HG03060 (cell line): ENCODE data around the gene TMC3.
A peak's percentile ranks its signal among the peaks of the same experiment; 100 is the strongest.

Experiments used
- ATAC-seq: cut with Tn5 transposase; IDR thresholded peaks from one replicate; pipeline ENCODE4 v1.9.1; 2021; ENCODE audit warnings: low read depth, moderate number of reproducible peaks; ENCODE audit not compliant: unreplicated experiment

The TMC3 gene

GRCh38 chr15:81302701-81303109, 71.3 kb downstream of the TMC3 start:
- ATAC-seq: no peak

- ATAC-seq: peak; percentile 76
Measured at GRCh38 chr15:81301815-81302399, 72.1 kb downstream of the TMC3 start.

GRCh38 chr15:81301385-81301784, 72.6 kb downstream of the TMC3 start:
- no peak for ATAC-seq

- no peak for ATAC-seq
Measured at GRCh38 chr15:81299630-81300273, 74.3 kb downstream of the TMC3 start.

GRCh38 chr15:81299156-81299555, 74.9 kb downstream of the TMC3 start:
- no peak for ATAC-seq

- ATAC-seq: no peak
Measured at GRCh38 chr15:81298611-81299010, 75.4 kb downstream of the TMC3 start.

GRCh38 chr15:81297603-81298575, 76.1 kb downstream of the TMC3 start:
- no peak for ATAC-seq

GRCh38 chr15:81297147-81297572, 76.9 kb downstream of the TMC3 start:
- no peak for ATAC-seq

GRCh38 chr15:81296673-81297072, 77.3 kb downstream of the TMC3 start:
- peak; percentile 28 for ATAC-seq

GRCh38 chr15:81296186-81296585, 77.8 kb downstream of the TMC3 start:
- no peak for ATAC-seq

GRCh38 chr15:81295486-81296121, 78.4 kb downstream of the TMC3 start:
- ATAC-seq: no peak

- no peak for ATAC-seq
Measured at GRCh38 chr15:81294516-81294880, 79.5 kb downstream of the TMC3 start.

- ATAC-seq: peak; percentile 55
Measured at GRCh38 chr15:81293728-81294515, 80.1 kb downstream of the TMC3 start.

- ATAC-seq: peak; percentile 27
Measured at GRCh38 chr15:81292523-81293001, 81.5 kb downstream of the TMC3 start.

GRCh38 chr15:81291916-81292522, 82.0 kb downstream of the TMC3 start:
- peak; percentile 0 for ATAC-seq

- no peak for ATAC-seq
Measured at GRCh38 chr15:81289910-81290309, 84.1 kb downstream of the TMC3 start.

GRCh38 chr15:81288616-81289015, 85.4 kb downstream of the TMC3 start:
- no peak for ATAC-seq

- ATAC-seq: no peak
Measured at GRCh38 chr15:81288040-81288439, 86.0 kb downstream of the TMC3 start.

GRCh38 chr15:81286621-81287121, 87.3 kb downstream of the TMC3 start:
- no peak for ATAC-seq
